22Rv1 (cell line): ENCODE data around the gene CUEDC1.

ENCODE experiments used
- ZFX ChIP-seq: fragments of 450-650 bp; IDR thresholded peaks from 2 replicates; pipeline ENCODE4 v1.6.1; 2017; ENCODE audit warnings: antibody characterized with exemption, borderline replicate concordance
- TF ChIP-seq, protein P1 (sequence below): fragments of 450-650 bp; IDR thresholded peaks from 2 replicates; pipeline ENCODE4 v1.5.1; 2017; ENCODE audit warnings: mild to moderate bottlenecking

DNA sequence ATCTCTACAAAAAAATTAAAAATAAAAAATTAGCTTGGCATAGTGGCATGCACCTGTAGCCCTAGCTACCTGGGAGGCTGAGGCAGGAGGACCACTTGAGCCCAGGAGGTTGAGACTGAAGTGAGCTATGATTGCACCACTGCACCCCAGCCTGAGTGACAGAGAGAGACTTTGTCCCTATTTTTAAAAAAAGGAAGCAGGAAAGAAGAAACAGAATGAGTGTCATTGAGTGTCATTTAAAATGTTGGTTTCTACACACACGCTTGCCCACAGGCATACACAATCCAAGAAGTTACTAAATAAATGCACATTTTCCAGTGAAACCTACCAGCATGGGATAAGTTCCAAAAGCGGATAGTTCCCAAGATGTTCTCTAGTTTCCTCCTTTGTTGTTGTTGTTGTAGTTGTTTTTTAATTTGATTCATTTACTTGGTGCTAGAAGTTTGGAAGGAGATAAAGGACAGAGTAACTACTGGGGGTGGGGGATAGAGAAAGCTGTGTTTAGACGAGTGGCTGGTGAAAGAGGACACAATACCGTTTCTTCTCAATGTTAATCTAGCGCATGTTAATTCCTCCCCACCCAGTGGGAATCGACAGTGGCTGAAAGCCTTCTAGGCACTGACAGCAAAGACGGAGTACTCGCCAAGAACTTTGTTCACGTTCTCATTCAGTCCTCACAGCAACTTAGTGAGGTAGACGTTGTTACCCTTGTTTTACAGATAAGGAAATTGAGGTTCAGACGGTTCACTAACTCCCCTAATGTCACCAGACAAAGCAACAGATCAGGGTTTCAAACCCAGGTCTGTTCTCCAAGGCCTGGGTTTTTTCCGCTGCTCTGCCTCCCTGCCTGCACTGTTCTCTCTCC is 122.7 kb downstream of the CUEDC1 start:
- TF ChIP-seq, protein P1, sequence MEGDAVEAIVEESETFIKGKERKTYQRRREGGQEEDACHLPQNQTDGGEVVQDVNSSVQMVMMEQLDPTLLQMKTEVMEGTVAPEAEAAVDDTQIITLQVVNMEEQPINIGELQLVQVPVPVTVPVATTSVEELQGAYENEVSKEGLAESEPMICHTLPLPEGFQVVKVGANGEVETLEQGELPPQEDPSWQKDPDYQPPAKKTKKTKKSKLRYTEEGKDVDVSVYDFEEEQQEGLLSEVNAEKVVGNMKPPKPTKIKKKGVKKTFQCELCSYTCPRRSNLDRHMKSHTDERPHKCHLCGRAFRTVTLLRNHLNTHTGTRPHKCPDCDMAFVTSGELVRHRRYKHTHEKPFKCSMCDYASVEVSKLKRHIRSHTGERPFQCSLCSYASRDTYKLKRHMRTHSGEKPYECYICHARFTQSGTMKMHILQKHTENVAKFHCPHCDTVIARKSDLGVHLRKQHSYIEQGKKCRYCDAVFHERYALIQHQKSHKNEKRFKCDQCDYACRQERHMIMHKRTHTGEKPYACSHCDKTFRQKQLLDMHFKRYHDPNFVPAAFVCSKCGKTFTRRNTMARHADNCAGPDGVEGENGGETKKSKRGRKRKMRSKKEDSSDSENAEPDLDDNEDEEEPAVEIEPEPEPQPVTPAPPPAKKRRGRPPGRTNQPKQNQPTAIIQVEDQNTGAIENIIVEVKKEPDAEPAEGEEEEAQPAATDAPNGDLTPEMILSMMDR, result no peak
- TF ChIP-seq ZFX, result no peak
